GM19240 (cell line): ENCODE results near the gene PIK3C2A.

Source experiments
- DNase-seq: peaks from one replicate; pipeline ENCODE4 v3.0.0; 2011; ENCODE audit warnings: low spot score; ENCODE audit not compliant: insufficient read length

PIK3C2A gene

DNA sequence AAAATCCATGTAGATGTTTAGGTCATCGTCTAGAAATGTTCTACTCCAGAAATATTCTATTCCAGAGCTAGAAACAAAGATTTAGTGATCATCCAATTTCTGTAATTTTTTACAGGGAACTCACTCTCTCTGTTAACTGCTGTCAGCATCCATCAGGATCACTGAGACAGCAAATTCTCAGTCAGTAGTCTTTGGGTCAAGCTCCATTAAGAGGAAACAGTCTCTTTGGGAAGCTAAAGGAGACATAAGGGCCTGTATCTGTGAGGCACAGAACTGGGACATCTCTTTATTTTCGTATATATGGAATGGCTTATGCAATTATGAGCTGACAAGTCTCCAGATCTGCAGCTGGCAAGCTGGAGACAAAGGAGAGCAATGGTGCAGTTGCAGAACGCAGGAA, 48.3 kb downstream of the PIK3C2A start:
- no peak for DNase-seq
